GM19099 (cell line): Measurements from ENCODE around the gene TMPRSS2.

Experiments
- POLR2A ChIP-seq: IDR thresholded peaks from 3 replicates; pipeline ENCODE4 v1.6.1; 2011; ENCODE audit warnings: low read depth; ENCODE audit not compliant: insufficient read length; ENCODE audit errors: extremely low read depth

Gene TMPRSS2

GRCh38 chr21:41507521-41508414 is at the start of gene TMPRSS2:
Gene TMPRSS2, minus strand, starts transcription at chr21:41508158. Its CDS starts 10,025 bp downstream, at chr21:41498133.
- TF ChIP-seq POLR2A = no peak

GRCh38 chr21:41555057-41555456 is 47.1 kb upstream of the TMPRSS2 start:
- TF ChIP-seq POLR2A = no peak

GRCh38 chr21:41552254-41552653 is 44.3 kb upstream of the TMPRSS2 start:
- no peak for TF ChIP-seq POLR2A

DNA sequence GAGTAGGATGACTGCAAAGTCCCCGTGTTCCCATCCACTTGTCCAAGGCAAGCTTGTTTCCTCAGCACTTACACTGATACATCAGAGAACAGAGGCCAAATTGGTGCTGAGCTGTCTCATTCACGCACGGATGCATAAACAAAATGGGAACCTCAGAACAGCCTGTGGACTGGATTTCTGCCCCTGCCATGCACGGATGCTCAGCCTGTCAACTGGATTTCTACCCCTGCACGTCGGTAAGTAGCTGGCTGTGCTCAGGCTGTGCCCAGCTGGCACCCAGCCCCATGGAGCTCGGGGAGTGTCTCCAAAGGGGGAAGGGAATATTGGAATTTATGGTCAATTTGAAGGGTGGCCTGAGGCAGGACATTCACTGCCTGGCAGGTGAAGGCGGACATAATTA is 40.8 kb upstream of the TMPRSS2 start:
- TF ChIP-seq POLR2A = no peak

GRCh38 chr21:41547111-41547510 is 39.2 kb upstream of the TMPRSS2 start:
- no peak for TF ChIP-seq POLR2A

DNA sequence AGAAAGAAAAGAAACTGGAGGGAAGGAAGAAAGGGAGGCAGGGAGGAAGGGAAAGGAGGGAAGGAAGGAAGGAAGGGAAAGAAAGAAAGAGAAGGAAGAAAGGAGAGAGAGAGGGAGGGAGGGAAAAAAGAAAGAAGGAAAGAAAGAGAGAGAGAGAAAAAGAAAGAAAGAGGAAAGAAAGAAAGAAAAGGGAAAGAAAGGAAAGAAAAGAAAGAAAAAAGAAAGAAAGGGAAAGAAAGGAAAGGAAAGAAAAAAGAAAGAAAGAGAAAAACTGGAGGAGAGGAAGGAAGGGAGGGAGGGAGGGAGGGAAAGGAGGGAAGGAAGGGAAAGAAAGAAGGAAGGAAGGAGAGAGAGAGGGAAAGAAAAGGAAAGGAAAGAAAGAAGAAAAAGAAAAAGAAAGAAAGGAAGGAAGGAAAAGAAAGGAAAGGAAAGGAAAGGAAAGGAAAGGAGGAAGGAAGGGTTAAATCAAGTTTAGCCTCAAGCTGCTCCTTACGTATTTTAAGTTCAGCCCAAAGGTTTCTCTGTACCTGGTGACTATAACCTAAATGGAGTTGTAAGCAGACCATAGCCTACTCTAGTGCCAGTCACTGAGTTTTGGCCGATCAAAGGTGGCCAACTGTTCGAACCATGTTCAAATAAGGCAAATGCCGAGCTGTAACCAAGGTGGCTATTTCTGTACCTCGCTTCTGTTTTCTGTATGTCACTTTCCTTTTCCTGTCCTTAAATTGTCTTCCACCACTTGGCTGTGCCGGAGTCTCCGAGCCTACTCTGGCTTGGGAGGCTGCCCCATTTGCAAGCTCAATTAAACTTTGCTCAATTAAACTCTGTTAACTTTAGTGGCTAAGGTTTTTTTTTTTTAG is 37.8 kb upstream of the TMPRSS2 start:
- no peak for TF ChIP-seq POLR2A

DNA sequence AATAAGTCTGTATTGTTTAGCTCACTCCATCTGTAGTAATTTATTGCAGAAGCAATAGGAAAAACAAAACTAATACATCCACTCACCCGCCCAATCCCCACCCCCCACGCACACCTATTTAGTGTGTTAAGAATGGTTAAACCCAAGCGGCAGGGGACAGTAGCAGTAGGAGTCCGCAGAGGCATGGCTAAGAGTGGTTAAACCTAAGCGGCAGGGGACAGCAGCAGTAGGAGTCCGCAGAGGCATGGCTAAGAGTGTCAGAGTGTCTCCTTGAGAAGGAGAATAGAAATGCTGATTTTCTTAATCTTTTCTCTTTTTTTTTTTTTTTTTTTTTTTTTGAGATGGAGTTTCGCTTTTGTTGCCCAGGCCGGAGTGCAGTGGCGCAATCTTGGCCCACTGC is 34.8 kb upstream of the TMPRSS2 start:
- TF ChIP-seq POLR2A = no peak

DNA sequence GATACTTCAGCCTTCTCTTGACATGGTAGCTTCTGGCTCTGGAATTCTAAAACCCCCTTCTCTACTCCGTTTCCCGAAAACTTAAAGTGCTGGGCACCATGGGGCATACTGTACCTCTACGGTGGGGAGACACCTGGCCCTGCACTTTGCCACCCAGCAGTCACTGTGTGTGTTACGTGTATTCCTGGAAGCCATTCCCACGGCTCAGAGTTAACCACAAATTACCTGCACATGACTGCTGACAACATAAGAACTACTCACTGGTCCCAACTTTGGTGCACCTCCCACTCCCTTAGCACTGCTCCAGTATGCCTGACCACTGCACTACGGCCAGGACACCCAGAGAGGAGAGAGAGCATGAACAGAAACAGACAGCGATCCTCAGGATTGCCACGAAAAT is 29.4 kb upstream of the TMPRSS2 start:
- TF ChIP-seq POLR2A = no peak

- no peak for TF ChIP-seq POLR2A
These were observed 28.8 kb upstream of the TMPRSS2 start for GRCh38 chr21:41536827-41537103.

- TF ChIP-seq POLR2A = no peak
These were observed 28.3 kb upstream of the TMPRSS2 start for GRCh38 chr21:41536076-41536826.

DNA sequence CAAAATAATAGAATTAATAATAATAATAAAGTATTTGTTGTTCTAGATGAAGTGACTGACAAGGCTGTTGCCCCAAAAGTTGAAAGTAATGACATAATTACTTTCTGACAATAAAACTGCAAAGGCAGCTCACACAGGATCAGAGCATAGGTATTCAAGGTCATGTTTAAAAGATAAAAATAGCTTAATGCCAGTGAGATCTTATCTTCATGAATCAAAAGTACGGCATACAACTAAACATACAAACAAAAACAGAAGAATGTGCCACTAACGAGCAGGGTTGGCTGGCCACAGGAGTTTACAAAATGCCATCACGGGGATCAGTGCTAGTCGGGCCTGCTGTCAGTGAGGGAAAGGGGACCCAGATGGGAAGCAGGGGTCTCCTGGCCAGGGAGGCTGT is 22.4 kb upstream of the TMPRSS2 start:
- no peak for TF ChIP-seq POLR2A

DNA sequence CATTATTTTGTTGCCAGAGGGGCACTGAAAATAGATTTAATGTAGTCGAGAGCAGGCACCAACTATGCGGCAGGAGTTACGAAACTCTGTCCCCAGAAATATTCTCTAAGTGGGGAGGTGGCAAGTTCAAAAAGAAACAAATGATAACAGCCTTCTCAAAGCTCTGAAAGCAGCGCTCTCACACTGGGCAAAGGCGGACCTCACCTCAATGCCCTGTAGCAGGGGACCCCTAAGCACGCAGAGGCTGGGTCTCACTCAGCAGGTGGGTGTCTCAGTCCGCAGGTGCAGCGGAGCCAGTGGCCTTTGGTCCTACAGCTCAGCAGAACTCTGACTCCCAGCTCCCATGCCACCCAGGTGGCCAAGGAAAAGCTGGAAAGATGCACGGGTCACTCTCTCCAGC is 21.8 kb upstream of the TMPRSS2 start:
- TF ChIP-seq POLR2A = no peak

DNA sequence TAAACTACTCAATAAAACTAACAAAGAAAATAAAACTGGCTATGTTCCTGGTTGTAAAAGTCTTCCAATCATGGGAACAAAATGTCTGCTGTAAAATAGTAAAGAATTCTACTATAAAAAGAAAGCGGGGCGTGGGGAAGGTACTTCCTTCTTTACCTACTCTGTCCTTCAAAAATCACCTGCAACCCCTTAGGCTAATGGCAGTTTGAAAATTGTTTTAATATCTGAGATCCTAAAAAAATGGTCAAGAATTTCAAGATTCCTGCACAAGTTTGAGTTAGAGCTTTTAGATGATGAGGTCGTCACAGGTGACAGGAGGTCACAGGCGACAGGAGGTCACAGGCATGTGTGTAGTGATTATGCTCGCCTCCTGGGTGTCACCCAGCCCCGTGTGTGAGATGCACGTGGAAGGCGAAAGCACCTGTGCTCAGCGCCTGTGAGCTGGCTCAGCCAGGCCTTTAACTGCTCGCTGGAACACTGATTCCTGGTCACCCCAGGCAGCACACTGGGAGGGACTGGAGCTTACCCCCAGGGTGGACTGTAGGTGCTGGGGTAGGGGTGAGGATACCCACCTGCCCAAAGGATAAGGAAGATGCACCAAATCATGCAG is 18.6 kb upstream of the TMPRSS2 start:
- TF ChIP-seq POLR2A = no peak

DNA sequence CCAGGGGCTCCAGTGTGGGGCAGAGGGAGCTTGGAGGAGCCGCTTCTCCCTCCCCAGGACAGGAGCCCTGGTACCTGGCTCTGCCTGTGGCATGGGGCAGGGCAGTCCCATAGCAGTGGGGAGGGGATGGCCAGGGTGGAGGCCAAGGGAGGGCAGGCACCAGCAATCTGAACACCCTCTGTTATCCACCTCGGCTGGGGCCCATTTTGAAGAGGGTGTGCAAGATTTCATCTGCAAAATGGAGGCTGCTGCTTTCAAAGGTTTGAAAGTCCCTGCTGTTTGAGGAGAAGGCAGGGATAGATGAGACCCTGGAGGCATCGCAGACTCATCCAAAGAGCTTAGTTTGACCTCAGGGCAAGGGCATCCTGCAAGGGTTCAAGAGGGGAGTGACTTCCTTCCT is 15.2 kb upstream of the TMPRSS2 start:
- TF ChIP-seq POLR2A = no peak

- TF ChIP-seq POLR2A = no peak
These were observed 13.6 kb upstream of the TMPRSS2 start for GRCh38 chr21:41521489-41522027.
